D341Med (cell line): ENCODE results near the gene CSNK2A2.
A peak's percentile ranks its signal among the peaks of the same experiment; 100 is the strongest.

Experiments
- DNase-seq: peaks from one replicate; pipeline ENCODE4 v3.0.0; 2012; ENCODE audit warnings: low spot score

CSNK2A2 gene

DNA sequence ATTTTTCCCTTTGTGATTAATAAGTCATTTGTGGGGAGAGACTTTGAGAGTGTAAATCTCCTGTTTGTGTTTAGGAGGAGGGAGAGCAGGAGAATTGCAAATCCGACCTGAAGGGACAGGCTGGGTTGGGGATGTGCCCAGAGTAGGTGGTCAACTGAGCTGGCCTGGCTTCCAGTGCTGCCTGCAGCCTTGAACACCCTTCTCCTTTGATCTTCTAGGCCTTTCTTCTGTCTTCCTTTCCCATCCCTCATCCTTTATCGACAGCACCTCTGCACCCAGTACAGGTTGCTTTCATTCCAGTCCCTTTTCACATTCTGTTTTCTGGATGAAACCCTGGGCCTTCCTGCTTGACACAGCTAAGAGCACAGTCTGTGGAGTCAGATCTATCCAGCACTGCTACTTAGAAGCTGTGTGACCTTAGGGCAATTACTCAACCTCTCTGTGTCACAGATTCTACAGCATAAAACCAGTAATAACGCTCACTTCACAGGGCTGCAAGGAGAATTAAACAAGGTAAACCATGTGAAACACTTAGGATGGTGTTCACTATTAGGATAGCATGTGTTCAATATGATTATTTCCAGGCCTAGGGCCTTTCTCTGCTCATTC, 1.0 kb upstream of the CSNK2A2 start:
- DNase-seq, result no peak

DNA sequence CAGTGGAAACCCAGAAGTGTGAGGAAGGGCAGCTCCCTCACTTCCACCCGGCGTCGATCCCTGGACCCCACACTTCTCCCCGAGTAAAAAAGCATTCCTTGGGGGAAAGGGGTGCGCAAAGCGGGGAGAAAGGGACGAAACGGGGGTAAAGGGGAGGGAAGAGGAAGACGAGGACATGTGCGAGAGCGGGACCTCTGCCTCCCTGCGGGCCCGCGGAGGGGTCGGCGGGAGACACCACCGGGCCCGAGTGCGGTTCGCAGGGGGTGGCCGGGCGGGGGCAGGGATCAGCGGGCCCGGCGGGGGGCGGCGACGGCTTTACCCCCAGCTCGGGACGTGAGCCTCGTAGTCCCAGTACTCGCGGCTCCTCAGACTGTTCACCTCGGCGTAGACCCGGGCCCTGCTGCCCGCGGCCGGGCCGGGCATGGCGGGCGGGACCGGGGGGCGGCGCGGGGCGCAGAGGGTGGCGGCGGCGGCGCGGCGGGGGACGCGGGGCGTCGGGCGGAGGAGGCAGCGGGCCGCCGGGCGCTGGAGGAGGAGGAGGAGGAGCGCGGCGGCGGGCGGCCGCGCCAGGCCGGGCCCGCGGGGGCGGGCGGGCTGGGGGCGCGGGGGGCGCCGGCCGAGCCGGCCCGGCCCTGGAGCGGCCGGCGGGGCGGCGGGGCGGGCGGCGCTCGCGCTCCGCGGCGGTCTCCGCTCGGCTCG, 443 bp downstream of the CSNK2A2 start:
- DNase-seq, result peak; percentile 64

DNA sequence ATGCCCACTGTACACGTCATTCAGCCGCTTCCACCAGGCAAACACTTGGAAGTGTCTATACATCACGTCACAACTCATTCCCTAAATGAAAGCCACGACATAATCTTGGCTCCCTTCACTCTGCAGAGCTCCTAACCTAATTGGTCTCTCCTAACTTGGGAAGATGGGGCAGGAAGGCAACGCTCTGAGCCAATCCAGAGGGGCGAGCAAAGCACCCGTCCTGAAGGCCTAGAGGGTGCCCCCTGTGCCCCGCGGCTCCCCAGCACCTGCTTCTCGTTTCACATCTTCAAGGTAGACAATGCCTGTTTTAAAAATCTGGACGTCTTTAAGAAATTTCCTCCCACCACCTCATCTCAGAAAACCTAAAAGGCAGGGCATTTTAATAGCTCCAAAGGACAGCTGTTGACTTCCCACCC, 1.0 kb downstream of the CSNK2A2 start:
- peak; percentile 43 for DNase-seq

DNA sequence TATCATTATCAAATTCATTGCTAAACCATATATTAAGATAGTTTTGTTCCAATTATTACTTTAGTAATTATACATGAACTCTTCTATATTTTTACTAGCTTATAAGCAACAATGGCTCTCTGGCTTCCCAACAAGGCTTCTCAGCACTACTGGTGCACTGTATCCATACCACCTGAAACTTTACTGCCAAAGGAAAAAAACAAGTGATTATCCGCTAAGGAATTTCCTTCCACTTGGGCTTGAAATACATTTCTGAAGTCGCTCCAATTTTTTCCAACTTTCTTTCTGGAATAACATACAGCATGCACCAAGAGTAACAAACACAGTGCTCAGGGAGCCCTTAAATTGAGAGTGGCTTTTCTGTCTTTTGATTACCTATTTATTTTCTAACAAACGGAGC, 2.1 kb downstream of the CSNK2A2 start:
- no peak for DNase-seq

DNA sequence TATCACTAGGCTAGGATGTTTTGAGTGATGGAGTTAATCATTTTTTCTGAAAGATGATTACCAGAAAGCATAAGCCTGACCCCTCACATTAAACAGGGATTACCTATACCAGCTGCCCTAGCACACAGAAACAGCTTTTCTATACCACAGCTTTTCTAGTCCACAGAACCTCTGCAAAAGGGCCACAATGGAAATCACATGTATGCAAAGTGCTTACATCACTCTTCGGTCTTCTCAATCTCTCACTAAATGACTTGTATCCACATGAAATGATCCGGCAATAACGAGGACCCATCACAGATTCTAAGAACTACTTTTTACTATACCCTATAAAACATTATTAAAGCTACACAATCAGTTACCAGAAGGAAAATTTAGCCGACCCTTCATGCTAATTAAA, 2.6 kb downstream of the CSNK2A2 start:
- no peak for DNase-seq

GRCh38 chr16:58194790-58195189, 3.1 kb downstream of the CSNK2A2 start:
- no peak for DNase-seq

DNA sequence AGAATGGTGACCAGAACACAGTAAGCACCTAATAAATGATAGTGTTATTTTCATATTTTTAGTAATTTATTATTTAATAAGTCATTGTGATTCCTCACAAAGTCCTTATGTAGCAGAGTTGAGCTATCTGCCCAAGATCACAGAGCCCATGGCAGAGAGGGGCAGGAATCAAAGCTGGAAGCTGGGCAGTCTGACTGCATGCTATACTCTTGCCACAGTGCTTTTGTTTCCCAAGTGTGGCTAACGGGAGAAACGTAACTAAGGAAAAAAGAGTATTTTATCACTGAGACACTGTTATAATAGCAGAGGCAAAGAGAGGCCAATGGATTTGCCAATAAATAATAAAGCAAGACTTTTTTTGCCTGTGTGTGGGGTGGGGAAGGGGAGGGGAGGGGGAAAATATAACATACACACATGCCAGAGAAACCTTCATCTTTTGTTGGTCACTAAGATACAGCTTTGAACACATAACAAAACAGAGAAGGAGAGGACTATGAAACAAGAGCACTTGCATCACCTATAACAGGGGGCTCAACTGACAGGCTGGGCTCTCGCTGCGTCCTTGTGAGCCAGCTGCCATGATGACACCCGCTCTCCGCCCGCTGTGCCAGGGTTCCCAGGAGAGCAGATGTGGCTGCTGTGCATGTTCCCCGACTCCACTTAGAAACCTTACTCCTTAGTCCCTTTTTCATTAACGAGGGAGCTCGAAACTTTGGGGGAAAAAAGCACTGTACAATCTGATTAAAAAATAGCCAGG, 10.1 kb downstream of the CSNK2A2 start:
- DNase-seq, result no peak

DNA sequence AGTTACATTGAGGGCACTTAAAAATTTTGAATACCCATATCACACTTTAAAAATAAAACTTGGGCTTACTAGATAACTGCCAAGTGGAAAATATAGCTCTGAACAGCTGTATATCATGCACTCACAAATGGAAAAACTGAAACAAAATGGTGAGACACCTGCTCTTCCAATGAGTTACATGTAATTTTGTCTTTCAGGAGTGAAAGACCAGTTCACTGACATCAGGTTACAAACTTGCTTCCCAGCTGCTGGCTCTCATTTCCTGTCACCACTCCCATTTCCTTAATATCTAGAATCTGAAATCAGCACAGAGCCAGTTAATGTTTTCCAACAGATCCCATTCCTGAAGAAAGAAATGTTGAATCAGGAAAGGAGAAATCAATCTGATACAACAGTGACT, 10.8 kb downstream of the CSNK2A2 start:
- no peak for DNase-seq

DNA sequence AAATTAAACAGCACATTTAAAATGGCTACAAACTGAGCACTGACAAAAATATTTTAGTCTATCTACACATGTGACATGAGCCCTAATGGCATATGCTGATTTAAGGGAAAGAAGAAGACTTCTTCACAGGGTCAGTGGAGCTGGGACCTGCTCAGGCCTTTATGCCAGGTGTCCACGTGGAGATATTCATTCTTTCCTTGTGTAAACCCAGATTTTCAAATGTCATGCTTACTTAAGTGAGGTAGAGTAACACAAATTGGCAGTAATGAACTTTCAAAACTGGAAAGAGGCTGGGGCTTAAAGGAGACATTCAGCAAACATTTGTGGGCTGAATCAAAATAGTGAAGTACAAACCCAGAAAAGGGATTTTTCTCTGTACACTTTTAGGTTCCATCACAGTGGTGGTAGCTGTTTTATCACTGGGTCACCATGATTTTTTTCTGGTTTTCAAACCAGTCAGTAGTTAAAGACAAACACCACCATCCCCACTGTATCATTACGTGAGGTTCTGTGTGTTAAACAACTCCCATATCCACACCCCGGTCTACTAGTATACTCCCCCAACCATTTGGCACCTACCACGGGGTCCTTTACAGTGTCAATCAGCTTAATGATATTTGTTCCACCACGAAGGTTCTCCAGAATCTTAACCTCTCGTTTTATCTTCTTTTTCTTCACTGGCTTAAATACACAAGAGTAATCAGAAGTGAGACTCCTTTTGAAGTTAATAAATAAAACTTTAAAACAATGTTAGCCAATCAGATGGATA, 11.5 kb downstream of the CSNK2A2 start:
- DNase-seq, result no peak

DNA sequence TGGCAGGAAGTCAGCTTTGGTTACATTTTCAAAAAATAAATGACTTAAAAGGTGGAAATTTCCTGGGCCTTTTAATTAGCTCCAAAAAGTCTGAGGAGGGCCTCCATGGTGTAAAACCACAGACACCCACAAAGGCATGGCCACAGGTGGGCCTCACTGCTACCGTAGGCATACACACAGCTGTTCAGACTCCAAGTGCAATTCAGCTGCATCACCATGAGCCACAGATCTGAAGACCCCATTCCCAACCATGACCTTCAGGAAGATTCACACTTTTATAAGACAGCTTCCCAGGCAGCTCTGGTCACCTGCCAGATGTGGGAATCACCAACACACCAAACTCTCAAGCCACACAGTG, 20.6 kb downstream of the CSNK2A2 start:
- no peak for DNase-seq

DNA sequence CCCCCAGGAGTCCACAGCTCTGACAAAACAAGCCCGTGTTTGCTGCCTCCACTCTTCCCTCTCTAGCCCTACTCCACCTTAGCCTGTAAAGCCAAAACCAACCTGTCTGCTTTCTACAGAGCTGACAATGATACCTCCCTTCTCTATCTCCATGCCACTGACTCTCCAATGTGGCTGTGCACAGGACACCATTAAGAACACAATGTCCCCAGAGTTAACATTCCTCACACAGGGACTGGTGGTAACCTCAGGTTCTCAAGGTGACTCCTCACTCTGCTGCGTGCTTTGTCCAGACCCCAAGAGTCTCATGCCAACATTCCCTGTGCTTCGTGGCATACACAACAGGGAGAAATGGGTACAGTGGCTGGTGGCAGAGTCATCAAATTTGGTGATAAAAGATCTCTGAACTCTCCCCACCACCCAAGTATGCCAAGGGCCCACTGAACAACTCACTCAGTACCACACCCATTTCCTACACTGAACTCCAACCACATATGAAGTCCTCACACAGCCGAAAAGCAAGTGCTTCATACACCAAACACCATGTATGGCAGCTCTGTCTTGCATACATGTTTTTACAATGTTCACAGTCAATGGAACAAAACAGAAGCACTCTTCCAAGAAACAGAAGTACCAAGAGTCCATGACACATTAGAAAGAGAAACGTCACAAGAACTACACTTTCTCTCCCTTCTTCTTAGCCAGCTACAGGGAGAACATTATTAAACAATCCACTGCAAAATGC, 21.1 kb downstream of the CSNK2A2 start:
- DNase-seq, result no peak

DNA sequence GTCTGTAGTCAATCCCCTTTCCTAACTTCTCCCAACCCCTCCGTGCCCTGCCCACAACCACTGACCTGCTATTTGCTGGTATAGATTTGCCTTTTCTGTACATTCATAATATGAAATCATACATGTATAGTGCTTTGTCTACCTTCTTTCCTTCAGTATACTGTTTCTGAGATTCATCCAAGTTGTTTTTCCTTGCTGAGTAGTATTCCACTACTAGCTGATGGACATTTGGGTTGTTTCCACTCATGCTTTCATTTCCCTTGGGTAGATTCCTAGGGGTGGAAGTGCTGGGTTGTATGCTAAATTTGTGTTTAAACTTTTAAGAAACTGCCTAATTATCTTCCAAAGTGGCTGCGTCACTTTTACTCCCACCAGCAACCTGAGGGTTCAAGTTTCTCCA, 27.7 kb downstream of the CSNK2A2 start:
- DNase-seq, result no peak

DNA sequence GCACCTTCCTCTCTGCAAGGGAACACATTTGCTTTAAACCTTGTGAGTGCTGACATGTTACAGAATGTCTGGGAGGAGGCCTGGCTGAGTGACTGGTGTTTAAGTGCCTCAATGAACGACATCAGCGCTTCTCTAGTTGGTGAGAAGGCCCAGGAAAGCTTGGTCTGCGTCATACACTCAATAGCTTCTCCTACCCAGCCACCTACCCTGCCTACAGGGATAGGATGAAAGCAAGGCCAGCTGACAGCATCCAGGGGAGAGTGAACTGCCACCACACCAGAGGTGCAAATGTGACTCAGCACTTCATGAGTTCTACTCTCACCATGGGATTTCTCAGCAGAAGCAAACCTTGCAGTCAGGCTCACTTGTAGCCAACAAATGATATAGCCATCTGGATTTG, 37.1 kb downstream of the CSNK2A2 start:
- no peak for DNase-seq

DNA sequence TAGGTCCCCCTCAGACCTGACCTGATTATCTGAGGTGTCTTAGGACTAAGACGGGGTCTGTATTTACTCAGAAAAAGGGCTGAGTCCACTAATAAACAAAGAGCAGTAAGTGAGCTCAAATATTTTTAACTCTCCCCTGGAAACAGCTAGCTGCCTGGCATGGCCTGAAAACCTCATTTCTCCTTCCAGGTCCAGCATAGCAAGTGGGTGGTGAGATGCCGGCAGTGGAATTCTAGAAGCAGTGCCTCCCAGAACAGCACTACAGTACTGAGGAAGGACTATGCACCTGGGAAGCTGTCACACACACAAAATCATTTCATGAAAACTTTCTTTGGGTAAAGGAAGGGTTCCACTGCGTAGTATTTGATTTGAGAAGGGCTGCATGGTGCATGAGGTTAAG, 39.2 kb downstream of the CSNK2A2 start:
- no peak for DNase-seq

DNA sequence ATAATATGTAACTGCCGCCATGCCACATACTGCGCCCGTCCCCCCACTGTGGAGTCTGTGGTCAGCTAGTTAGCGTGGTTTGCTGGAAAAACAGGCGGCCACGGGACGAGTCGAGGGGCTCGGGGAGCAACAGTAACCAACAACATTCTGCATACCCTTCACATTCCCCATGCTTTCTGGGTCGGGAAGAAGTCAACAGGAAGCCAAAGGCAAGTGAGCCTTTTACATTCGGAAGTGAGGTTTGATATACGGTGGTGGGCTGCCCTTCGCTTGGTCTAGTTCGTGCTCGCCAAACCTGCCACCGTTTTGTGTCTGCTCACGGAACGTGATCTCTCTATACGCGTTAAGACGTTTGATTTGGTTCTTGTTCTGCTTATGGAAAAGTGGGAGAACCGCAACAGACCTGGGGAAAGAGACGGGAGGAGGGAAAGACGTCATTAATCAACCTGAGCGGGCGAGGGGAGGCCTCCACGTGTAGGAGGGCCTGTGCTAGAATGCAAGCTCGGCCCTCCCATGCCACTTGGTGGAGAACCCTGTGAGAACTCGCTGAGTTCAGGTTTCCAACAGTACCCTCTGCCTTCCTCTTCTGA, 39.9 kb downstream of the CSNK2A2 start:
- DNase-seq, result no peak

DNA sequence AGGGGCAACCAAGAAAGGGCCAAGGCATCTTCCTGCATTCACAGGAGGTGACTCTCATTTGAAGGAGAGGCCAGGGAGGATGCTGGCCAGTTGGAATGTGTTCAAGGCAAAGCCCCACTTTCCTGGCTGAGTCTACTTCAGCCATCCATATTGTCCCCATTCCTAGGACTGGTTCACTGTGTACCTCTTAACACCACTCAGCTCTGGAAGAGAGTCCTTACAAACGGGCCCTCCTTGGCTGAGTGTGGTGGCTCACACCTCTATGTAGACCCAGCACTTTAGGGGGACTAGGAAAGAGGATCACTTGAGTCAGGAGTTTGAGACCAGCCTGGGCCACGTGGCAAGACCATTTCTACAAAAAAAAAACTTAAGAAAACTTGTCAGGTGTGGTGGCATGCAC, 40.7 kb downstream of the CSNK2A2 start:
- DNase-seq, result no peak

DNA sequence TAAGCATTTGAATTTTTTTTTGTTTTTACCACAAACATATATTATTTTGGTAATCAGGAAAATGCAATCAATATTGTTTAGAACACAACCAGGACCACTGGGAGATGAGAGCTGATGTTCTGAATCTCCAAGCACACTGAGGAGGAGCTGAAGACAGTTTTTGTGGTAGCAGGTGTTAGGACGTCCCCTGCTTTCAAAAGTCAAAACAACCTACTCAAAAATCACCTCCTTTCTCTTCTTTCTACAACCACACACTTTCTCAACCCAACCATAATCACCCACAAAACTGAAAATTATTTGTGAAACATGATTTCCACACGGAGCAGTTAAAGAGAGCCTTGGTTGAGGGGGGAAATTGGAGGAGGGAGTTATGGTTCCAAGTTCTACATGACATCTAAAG, 42.1 kb downstream of the CSNK2A2 start:
- DNase-seq, result no peak

DNA sequence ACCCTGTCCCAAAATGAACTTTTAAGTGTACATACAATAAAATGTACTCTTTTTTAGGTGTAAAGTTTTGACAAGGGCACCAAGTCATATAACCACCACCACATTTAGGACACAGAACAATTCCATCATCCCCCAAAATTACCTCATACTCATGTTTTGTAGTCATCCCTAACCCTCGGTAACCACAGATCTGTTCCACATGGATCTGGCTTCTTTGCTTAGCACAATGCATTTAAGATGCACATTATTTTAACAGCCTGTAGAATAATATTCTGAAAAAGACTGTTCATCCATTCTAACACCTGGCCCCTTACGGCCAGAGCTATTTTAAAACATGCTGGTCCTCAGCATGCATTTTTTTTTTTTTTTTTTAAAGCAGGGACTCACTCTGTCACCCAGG, 43.6 kb downstream of the CSNK2A2 start:
- DNase-seq, result no peak

- no peak for DNase-seq
Measured at GRCh38 chr16:58152246-58152868, 45.5 kb downstream of the CSNK2A2 start.

DNA sequence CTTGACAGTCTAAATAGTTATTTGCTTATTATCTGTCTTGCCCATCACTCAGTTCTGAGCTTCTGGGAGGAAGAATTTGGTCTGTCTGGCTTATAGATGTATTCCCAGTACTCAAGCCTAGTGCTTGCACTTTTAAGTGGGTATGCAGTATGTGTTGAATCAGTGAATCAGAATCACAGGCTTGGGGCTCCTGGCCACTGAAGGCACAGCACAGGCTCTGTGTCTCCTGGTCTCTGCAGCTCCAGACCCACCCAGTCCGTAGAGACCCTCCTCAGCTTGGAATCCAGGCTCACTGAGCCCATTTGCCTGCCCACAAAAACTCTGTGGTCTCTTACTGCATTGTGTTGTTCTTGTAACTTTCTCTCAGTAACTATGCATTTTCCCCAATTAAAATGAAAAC, 49.4 kb downstream of the CSNK2A2 start:
- DNase-seq, result no peak

DNA sequence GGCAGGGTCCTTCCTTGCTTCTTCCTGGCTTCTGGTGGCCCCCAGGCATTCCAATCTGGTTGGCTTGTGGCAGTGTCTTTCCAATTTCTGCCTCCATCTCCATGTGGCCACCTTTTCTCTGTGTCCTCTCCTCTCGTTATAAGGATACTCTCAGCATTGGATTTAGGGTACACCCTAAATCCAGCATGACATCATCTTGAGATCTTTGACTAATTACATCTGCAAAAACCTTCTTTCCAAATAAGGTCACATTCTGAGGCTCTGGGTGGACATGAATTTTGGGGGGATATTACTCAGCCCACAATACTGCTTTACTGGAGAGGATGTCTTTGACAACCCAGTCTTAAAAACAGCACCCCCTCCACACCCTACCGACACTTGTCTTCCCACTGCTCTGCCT, 49.8 kb downstream of the CSNK2A2 start:
- DNase-seq, result no peak
